ENCODE results near the gene ARHGEF1.

ARHGEF1 gene

GRCh38 chr19:41849067-41849466 is 33.9 kb upstream of the ARHGEF1 start:
- ATAC-seq (ENCODE audit: insufficient read depth, low read depth) = no peak

GRCh38 chr19:41850381-41850780 is 32.6 kb upstream of the ARHGEF1 start:
- H3K27ac ChIP-seq (ENCODE audit: low read length) = no peak overlapping the region
- ATAC-seq (ENCODE audit: insufficient read depth, low read depth) (no peak), DNase-seq (no peak)
- H3K4me1 ChIP-seq (ENCODE audit: insufficient read depth, low read length) = no peaks in the 10 kb centered on the region
- no peak overlapping the region for H3K4me3 ChIP-seq (ENCODE audit: low read depth in 1 of 2, low read length in 2 of 2)
- H3K4me2 ChIP-seq (ENCODE audit: insufficient read depth, low read length) = no peak overlapping the region
- H3K36me3 ChIP-seq (ENCODE audit: insufficient read depth, low read length) = no peaks in the 10 kb centered on the region
- H3K9ac ChIP-seq (ENCODE audit: low read depth, low read length) = no peak overlapping the region
- no peak for TF ChIP-seq CTCF (IDR thresholded peaks at IDR 0.05; ENCODE audit: borderline replicate concordance, extremely low read depth, low read length, poor library complexity, severe bottlenecking)
- no peak for TF ChIP-seq EZH2 (IDR thresholded peaks at IDR 0.05; ENCODE audit: borderline replicate concordance, low read depth, low read length, severe bottlenecking)
- H4K20me1 ChIP-seq (ENCODE audit: insufficient read depth, low read length) = no peaks in the 10 kb centered on the region
- no peaks in the 10 kb centered on the region for H3K79me2 ChIP-seq (ENCODE audit: insufficient read depth, low read length)
- H3K27me3 ChIP-seq (ENCODE audit: insufficient read depth, low read length, poor library complexity) = peaks cover 47% of the 10 kb centered on the region
- H2AFZ ChIP-seq (ENCODE audit: low read depth, low read length) = no peak overlapping the region
- no peaks in the 10 kb centered on the region for H3K9me3 ChIP-seq (ENCODE audit: insufficient read depth, low read length, severe bottlenecking)

More at GRCh38 chr19:41849067-41849466, 33.9 kb upstream of the ARHGEF1 start:
- H3K36me3 ChIP-seq (ENCODE audit: insufficient read depth, low read length) = no peaks in the 10 kb centered on the region
- H3K9ac ChIP-seq (ENCODE audit: low read depth, low read length) = no peak overlapping the region
- H3K9me3 ChIP-seq (ENCODE audit: insufficient read depth, low read length, severe bottlenecking) = no peaks in the 10 kb centered on the region
- H3K79me2 ChIP-seq (ENCODE audit: insufficient read depth, low read length) = no peaks in the 10 kb centered on the region
- H2AFZ ChIP-seq (ENCODE audit: low read depth, low read length) = no peak overlapping the region
- H3K27ac ChIP-seq (ENCODE audit: low read length) = no peak overlapping the region
- no peaks in the 10 kb centered on the region for H3K4me1 ChIP-seq (ENCODE audit: insufficient read depth, low read length)
- H3K27me3 ChIP-seq (ENCODE audit: insufficient read depth, low read length, poor library complexity) = peaks cover 41% of the 10 kb centered on the region
- no peak for TF ChIP-seq CTCF (IDR thresholded peaks at IDR 0.05; ENCODE audit: borderline replicate concordance, extremely low read depth, low read length, poor library complexity, severe bottlenecking)
- TF ChIP-seq EZH2 (IDR thresholded peaks at IDR 0.05; ENCODE audit: borderline replicate concordance, low read depth, low read length, severe bottlenecking) = no peak
- DNase-seq = no peak
- H3K4me3 ChIP-seq (ENCODE audit: low read depth in 1 of 2, low read length in 2 of 2) = no peak overlapping the region
- no peak overlapping the region for H3K4me2 ChIP-seq (ENCODE audit: insufficient read depth, low read length)
- H4K20me1 ChIP-seq (ENCODE audit: insufficient read depth, low read length) = no peaks in the 10 kb centered on the region

GRCh38 chr19:41851456-41851855 is 31.5 kb upstream of the ARHGEF1 start:
- no peaks in the 10 kb centered on the region for H3K36me3 ChIP-seq (ENCODE audit: insufficient read depth, low read length)
- no peak overlapping the region for H3K27ac ChIP-seq (ENCODE audit: low read length)
- H3K27me3 ChIP-seq (ENCODE audit: insufficient read depth, low read length, poor library complexity) = peaks cover 47% of the 10 kb centered on the region
- TF ChIP-seq CTCF (IDR thresholded peaks at IDR 0.05; ENCODE audit: borderline replicate concordance, extremely low read depth, low read length, poor library complexity, severe bottlenecking) (no peak), EZH2 (IDR thresholded peaks at IDR 0.05; ENCODE audit: borderline replicate concordance, low read depth, low read length, severe bottlenecking) (no peak)
- H3K4me1 ChIP-seq (ENCODE audit: insufficient read depth, low read length) = no peaks in the 10 kb centered on the region
- DNase-seq (no peak), ATAC-seq (ENCODE audit: insufficient read depth, low read depth) (no peak)
- no peaks in the 10 kb centered on the region for H4K20me1 ChIP-seq (ENCODE audit: insufficient read depth, low read length)
- H3K79me2 ChIP-seq (ENCODE audit: insufficient read depth, low read length) = no peaks in the 10 kb centered on the region
- no peak overlapping the region for H3K9ac ChIP-seq (ENCODE audit: low read depth, low read length)
- no peaks in the 10 kb centered on the region for H3K9me3 ChIP-seq (ENCODE audit: insufficient read depth, low read length, severe bottlenecking)
- H2AFZ ChIP-seq (ENCODE audit: low read depth, low read length) = no peak overlapping the region
- no peak overlapping the region for H3K4me3 ChIP-seq (ENCODE audit: low read depth in 1 of 2, low read length in 2 of 2)
- H3K4me2 ChIP-seq (ENCODE audit: insufficient read depth, low read length) = no peak overlapping the region

GRCh38 chr19:41853344-41853743 is 29.6 kb upstream of the ARHGEF1 start:
- no peak for ATAC-seq (ENCODE audit: insufficient read depth, low read depth)
- Histone ChIP-seq H3K79me2 (ENCODE audit: insufficient read depth, low read length) (no peaks in the 10 kb centered on the region), H3K4me1 (ENCODE audit: insufficient read depth, low read length) (no peaks in the 10 kb centered on the region), H3K27me3 (ENCODE audit: insufficient read depth, low read length, poor library complexity) (peaks cover 44% of the 10 kb centered on the region), H3K4me3 (ENCODE audit: low read depth in 1 of 2, low read length in 2 of 2) (no peak overlapping the region), H3K9me3 (ENCODE audit: insufficient read depth, low read length, severe bottlenecking) (no peaks in the 10 kb centered on the region), H4K20me1 (ENCODE audit: insufficient read depth, low read length) (no peaks in the 10 kb centered on the region), H3K27ac (ENCODE audit: low read length) (no peak overlapping the region), H2AFZ (ENCODE audit: low read depth, low read length) (no peak overlapping the region), H3K36me3 (ENCODE audit: insufficient read depth, low read length) (no peaks in the 10 kb centered on the region), H3K9ac (ENCODE audit: low read depth, low read length) (no peak overlapping the region), H3K4me2 (ENCODE audit: insufficient read depth, low read length) (no peak overlapping the region)
- DNase-seq = no peak
- no peak for TF ChIP-seq CTCF (IDR thresholded peaks at IDR 0.05; ENCODE audit: borderline replicate concordance, extremely low read depth, low read length, poor library complexity, severe bottlenecking)
- no peak for TF ChIP-seq EZH2 (IDR thresholded peaks at IDR 0.05; ENCODE audit: borderline replicate concordance, low read depth, low read length, severe bottlenecking)
